Measurements from ENCODE around the gene NRF1. TPM values are rescaled to one million over a fixed set of nuclear protein-coding genes. Genes with fewer than 3 reads are reported as not detected.

Gene NRF1
- total RNA-seq, 1 experiment from 2014 or later = 25.9 TPM

- TF ChIP-seq, protein P1, sequence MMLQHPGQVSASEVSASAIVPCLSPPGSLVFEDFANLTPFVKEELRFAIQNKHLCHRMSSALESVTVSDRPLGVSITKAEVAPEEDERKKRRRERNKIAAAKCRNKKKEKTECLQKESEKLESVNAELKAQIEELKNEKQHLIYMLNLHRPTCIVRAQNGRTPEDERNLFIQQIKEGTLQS (IDR thresholded peaks at IDR 0.05) = no peak; the same call in 1 of the 2 replicates
- TF ChIP-seq ZNF274 (IDR thresholded peaks at IDR 0.05; ENCODE audit: low read depth, low read length) = no peak
These were observed 53.5 kb downstream of the NRF1 start (continued) for GRCh38 chr7:129665013-129665401.

GRCh38 chr7:129667116-129667515 is 55.6 kb downstream of the NRF1 start:
- H3K36me3 ChIP-seq (ENCODE audit: control insufficient read depth in 1 of 2, insufficient read depth in 2 of 2, low read length in 2 of 2) = no peaks in the 10 kb centered on the region
- DNase-seq (ENCODE audit: low read depth, low spot score) (no peak), ATAC-seq (no peak)
- no peak overlapping the region for H3K27ac ChIP-seq (ENCODE audit: low read depth, low read length)
- H3K4me1 ChIP-seq (ENCODE audit: control insufficient read depth in 1 of 2, insufficient read depth in 2 of 2, low read length in 2 of 2) = peaks cover 16 to 30% of the 10 kb centered on the region in 2 experiments
- POLR2A ChIA-PET = interaction anchor here (0.6 kb wide), 1 partner anchor 157 kb away, joined by 3 read pairs; no protein-coding TSS in a partner anchor
- RAD21 ChIA-PET (ENCODE audit: low non-redundant PET in 1 of 2, low total read pairs in 2 of 2, uncharacterized antibody in 2 of 2, unreplicated experiment in 2 of 2) = no interaction called here
- H3K4me3 ChIP-seq (replicated peaks in 1 of 2; ENCODE audit: low read depth in 1 of 2, low read length in 2 of 2) = no peak overlapping the region
- H3K9ac ChIP-seq (ENCODE audit: low read length) = no peak overlapping the region
- H2AFZ ChIP-seq (ENCODE audit: low read depth, low read length, poor library complexity, severe bottlenecking) = no peak overlapping the region
- peaks cover 0 to 3% of the 10 kb centered on the region in 2 experiments; a peak in 1 of 4 replicates for H3K9me3 ChIP-seq (ENCODE audit: control insufficient read depth in 1 of 2, insufficient read depth in 1 of 2, low read depth in 1 of 2, low read length in 2 of 2)
- H3K4me2 ChIP-seq (ENCODE audit: low read length) = no peak overlapping the region
- BruUV-seq (replicated peaks) = no TSS peak
- H4K20me1 ChIP-seq (ENCODE audit: insufficient read depth) = no peaks in the 10 kb centered on the region
- intact Hi-C loops (cut with micrococcal nuclease) = no loop called here
- H3K9me2 ChIP-seq (ENCODE audit: insufficient read depth) = no peaks in the 10 kb centered on the region
- no peaks in the 10 kb centered on the region for H3K27me3 ChIP-seq (ENCODE audit: insufficient read depth, low read length)
- no peak for TF ChIP-seq REST (IDR thresholded peaks at IDR 0.05; ENCODE audit: low read depth)
- TF ChIP-seq TCF7L2 (IDR thresholded peaks at IDR 0.05; ENCODE audit: borderline replicate concordance, extremely low read depth, insufficient read depth, insufficient read length) = no peak
- no peak for TF ChIP-seq SRF (IDR thresholded peaks at IDR 0.05; ENCODE audit: low read depth)
- no peak for TF ChIP-seq ZBTB33 (IDR thresholded peaks at IDR 0.05; ENCODE audit: extremely low read depth, insufficient replicate concordance, low read length)
- no peak for TF ChIP-seq YY1 (IDR thresholded peaks at IDR 0.05; ENCODE audit: extremely low read depth, insufficient replicate concordance, low read depth, low read length)
- no peak for TF ChIP-seq ZFX (IDR thresholded peaks at IDR 0.05)
- TF ChIP-seq CTCF (IDR thresholded peaks at IDR 0.05 in 2 of 3, conservative IDR thresholded peaks at IDR 0.05 in 1 of 3; ENCODE audit: borderline replicate concordance in 1 of 3, insufficient read depth in 1 of 3, low read depth in 2 of 3, low read length in 2 of 3) = no peak
- no peak for TF ChIP-seq ZNF274 (IDR thresholded peaks at IDR 0.05; ENCODE audit: low read depth, low read length)
- no peak for TF ChIP-seq EZH2 (IDR thresholded peaks at IDR 0.05)
- no peak for TF ChIP-seq MAX (IDR thresholded peaks at IDR 0.05)
- TF ChIP-seq CEBPB (IDR thresholded peaks at IDR 0.05; ENCODE audit: low read depth) = no peak
- TF ChIP-seq POLR2AphosphoS5 (IDR thresholded peaks at IDR 0.05; ENCODE audit: low read depth, low read length) = no peak
- CTCF ChIA-PET = interaction anchor here (1.3 kb wide), 1 partner anchor 158 kb away, joined by 3 read pairs; no protein-coding TSS in a partner anchor
- peaks cover 35% of the 10 kb centered on the region for H3K79me2 ChIP-seq (ENCODE audit: insufficient read depth, low read length)
